Skin of body (tissue), 2 donors: ENCODE data around the gene FRAS1. TPM values are rescaled to one million over a fixed set of nuclear protein-coding genes. Genes with fewer than 3 reads are reported as not detected.
"Not testable (repeated sequence)": the region's sequence is repeated elsewhere in the genome, so short reads cannot be mapped to it uniquely, and the experiment has no call there.

ENCODE experiments used
- DNase-seq: peaks from one replicate; lab custom pipeline; 2025; lab: John Stamatoyannopoulos, UW
- total RNA-seq: library from RNA; depleted of rRNA; stranded (reverse); fragments of >200 nt; gene quantifications from one replicate; pipeline ENCODE4 v1.2.3, GENCODE V29; 2014

FRAS1 gene
- total RNA-seq, 1 donor from 2014 or later, result 15.2 TPM

DNA sequence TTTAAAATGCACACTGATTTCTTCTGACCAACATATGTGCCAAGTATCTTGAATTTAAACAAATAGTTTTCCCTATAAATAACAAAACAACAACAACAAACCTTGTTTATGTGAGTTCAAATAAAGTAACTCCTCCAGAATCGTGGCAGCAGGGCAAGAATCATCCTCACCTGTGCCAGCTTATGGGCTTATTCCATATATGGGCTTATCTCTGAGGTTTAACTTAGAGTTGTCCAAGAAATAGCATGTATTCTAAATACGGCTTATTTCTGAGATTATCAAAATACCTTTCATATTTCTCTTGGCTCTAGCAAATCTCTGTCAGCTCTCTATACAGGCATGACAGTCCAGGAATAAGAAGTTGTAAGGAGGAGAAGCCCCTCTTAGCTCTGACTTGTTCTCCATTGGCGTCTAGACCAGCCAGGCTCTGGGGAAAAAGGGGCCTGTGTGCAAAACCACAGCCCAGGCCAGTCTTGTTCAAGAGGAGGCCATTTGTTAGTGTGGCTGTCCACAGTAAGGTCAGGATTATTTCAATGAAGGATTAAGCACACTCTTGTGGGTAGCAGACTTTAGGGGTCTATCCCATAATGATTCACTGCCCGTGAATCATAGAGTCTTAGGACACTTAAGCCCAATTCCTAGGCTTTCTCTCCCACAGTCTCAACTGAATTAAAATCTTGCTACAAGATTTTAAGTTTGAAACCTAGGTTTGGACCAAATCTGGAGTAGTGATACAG is 63.2 kb downstream of the FRAS1 start:
- DNase-seq, result no peak

DNA sequence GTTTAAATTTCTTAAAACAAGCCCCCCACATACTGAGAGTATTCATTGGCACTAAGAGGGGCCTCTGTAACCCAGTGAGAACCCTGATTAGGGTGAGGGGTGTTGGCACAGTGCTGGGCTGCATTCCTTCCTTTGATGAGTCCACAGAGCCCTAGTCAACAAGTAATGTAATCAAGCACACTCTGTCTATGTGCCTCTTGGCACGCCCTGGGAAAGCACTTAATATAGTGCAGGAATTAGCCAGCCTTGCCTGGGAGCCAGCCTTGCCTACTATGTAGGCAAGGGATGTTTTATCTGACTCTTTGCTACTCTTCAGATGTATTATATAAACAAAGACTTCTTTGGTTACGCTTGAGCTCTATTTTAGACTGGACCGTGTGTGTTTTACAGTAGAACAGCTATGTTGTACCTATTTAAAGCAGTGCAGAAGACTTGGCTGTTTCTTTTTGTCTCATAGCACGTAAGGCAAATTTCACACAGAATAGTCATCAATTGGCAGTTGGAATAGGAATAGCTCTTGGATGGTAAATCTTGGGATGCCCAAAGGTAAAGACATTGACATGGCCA is 64.3 kb downstream of the FRAS1 start:
- DNase-seq, result no peak

DNA sequence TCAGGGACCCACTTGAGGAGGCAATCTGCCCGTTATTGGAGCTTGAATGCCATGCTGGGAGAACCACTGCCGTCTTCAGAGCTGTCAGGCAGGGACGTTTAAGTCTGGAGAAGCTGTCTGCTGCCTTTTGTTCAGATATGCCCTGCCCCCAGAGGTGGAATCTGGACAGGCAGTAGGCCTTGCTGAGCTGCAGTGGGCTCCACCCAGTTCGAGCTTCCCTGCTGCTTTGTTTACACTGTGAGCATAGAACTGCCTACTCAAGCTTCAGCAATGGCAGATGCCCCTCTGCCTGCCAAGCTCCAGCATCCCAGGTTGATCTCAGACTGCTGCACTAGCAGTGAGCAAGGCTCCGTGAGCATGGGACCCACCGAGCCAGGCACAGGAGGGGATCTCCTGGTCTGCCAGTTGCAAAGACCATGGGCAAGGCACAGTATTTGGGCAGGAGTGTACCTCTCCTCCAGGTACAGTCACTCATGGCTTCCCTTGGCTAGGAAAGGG is 68.8 kb downstream of the FRAS1 start:
- DNase-seq, result not testable (repeated sequence)

DNA sequence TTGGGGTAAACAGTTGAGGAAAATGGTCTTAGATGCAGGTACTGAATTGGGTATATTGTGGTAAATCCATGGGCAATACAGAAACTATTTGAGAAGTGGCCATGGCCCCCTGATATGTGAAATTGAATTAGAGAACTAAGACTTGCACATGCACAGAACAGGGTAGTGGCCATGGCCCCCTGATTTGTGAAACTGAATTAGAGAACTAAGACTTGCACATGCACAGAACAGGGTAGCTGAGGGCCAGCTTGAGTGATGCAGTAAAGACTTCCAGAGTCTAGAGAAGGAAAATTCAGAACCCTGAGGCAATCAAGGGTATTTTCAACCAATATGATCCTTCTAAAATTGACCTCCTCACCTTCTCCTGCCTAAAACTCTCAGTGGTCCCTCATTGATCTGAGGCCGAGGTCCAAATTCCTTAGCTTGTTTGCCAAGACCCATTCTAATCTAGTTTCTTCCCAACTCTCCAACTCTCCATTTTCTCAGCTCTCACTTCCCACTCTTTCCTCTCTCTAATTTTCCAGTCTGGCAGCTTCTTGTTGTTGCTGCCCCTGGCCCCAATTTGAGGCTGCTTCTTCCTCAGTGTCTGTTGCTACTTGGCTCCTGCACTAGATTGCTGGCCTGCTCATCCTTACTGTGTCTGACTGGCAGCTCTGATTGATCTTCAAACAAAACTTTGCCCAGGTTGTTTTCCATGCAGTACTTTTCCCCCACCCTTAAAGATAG is 72.4 kb downstream of the FRAS1 start:
- no peak for DNase-seq

DNA sequence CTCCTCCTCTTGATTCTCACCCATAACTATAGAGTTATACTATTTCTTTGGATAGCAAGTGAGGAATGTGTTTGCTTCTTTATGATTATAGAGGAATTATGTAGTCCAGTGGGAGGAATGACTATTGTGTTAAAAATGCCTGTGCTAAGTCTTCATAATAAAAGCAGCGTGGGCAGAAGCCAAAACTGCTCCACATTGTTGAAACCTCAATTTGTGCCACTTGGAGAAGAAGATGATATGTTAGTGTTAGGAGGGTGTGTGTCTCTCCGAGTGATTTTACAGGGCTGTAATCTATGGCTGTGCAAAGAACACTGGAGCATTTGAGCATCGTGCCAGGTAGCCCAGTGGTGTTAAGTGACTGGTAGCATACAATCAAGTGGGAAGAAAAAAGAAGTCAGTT is 74.3 kb downstream of the FRAS1 start:
- no peak for DNase-seq

DNA sequence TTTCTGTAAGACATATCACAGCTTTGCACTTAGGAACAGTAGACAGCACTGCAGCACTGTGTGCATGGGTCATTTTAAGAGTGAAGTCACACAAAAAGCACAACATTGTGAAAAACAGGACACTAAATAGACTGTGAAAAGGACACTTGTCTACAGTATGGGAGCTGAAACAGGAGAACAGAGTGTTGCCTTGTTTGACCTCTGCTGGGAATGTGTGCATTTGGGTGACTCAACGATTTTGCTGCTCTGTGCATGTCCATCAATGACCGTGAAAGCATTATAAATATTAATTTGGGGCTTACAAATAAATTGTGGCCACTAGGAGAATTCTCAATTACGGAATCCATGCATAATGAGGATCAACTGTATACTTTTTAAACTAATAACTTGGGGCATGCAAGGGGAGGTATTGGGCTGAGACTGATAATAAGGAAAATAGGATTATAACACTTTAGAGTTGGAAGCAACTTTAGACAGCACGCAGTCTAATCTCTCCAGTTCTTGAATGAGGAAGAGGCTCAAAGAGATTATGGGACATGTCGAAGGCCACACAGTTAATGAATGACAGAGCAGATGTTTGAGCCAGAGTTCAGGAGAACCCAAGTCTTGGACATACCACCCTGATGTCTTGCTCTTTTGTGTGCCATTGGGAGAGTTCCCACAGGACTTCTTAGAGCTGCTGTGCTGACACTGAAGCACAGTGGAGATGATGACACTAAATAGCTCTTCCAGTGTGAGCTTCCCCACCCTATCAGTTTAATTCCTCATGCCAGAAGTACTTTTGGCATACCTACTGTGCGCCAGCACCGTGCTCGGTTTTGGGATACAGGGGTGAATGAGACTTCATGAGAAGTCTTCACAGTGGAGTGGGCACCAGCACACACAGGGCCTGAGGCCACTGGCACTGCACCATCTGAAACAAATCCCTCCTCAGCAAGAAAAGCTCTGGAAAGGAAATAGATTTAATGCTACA is 79.3 kb downstream of the FRAS1 start:
- no peak for DNase-seq

DNA sequence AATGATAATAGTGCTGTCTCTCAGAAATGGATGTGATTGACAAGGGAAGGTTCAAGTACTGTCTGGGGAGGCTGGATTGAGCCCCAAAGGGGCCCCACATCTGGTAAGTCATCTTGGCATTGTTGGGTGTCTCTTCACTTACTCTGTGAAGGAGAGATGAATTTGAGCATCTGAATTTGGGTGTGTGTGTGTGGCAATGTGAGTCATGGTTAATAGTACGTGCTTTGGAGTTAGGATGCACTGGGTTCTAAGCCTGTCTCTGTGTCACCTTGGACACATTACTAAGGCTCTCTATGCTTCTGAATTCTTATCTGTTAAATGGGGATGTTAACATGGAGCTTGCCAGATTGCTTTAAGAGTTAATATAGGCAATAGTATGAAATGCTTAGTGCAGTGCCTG is 80.4 kb downstream of the FRAS1 start:
- DNase-seq, result no peak

DNA sequence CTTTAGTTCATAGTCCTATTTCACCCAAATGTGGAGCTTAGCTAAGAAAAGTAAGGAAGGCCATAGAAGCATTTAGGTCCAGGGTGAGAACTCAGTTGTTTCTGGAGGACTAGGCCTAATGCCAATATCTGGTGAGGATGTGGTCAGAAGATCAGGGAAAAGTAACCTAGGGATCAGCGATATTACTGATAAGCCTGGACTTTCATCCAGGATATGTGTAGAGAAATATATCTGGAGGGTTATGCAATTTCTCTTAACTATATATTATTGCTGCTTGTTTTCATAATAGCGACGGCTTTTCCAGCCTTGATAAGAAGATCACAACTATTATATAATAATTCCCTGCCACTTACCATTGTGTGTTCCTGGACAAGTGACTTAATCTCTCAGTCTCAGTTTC is 81.1 kb downstream of the FRAS1 start:
- DNase-seq, result no peak

DNA sequence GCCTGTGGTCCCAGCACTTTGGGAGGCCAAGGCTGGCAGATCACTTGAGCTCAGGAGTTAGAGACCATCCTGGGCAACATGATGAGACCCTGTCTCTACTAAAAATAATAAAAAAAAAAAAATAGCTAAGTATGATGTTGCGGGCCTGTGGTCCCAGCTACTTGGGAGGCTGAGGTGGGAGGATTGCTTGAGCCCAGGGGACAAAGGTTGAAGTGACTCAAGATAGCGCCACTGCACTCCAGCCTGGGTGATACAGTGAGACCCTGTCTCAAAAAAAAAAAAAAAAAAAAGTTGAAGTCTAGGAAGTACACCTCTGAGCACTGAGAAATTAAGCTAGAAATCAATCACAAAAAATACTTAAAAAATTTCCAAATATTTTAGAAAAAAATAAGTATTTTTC is 86.5 kb downstream of the FRAS1 start:
- DNase-seq, result no peak

DNA sequence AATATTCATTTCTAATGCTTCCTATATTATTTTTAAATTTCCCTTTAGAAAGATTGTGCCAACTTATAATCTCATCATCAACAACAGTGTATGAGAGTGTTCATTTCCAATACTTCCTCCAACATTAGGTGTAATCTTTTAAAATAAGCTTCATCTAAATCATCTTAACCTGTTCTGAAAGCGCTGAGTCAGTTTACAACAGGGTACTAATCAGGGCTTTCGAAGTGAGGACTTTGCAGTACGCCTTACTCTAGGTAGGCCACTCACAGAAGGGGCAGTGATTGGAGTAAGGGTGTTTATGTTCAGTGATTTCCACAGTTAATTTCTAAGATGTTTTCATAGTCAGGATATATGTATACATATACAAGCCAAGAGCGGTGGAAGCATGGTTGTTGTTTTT is 87.9 kb downstream of the FRAS1 start:
- DNase-seq, result no peak

DNA sequence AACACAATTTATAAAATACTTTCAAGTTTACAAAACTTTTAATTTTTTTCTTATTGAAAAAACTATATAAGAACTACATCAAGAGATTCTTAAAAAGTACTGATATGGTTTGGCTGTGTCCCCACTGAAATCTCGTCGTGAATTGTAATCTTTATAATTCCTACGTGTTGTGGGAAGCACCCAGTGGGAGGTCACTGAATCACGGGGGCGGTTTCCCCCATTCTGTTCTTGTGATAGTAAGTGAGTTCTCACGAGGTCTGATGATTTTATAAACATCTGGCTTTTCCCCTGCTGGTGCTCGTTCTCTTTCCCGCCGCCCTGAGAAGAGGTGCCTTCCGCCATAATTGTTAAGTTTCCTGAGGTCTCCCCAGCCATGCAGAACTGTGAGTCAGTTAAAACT is 88.5 kb downstream of the FRAS1 start:
- no peak for DNase-seq

DNA sequence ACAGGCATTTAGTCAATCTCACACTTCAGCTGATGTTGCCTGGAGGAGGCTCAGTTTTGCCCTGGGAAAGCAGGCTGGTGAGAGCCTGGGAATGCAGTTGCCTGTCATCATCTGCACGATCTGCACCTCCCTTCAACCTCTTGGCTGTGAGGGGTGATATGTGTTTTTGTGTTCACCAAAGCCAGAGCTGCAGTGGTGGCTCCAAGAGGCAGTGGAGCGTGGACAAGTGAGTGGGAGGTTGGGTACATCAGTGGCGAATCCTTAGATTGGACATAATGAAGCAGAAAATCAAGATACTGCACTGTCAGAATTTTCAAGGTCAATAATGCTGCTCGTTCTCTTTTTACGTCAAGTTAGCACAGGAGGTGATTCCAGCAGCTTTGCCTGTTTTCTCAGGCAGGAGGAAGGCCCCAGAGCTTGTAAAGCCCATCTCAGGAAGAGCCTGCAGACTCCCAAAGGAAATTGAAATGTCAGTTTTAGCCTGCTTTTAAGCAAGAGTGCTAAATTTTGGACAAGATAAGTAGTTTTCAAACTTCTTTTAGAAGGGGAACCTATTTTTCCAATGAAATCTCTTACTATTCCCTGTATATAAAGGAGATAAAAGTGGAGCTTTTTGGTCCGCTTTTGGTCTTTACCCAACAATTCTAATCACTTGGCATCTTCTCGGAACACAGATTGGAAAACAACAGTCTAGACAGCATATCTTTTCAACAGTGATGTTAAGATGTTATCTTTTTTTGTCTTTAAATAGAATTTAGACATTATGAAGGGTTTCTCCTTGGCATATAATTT is 92.8 kb downstream of the FRAS1 start:
- DNase-seq, result no peak

DNA sequence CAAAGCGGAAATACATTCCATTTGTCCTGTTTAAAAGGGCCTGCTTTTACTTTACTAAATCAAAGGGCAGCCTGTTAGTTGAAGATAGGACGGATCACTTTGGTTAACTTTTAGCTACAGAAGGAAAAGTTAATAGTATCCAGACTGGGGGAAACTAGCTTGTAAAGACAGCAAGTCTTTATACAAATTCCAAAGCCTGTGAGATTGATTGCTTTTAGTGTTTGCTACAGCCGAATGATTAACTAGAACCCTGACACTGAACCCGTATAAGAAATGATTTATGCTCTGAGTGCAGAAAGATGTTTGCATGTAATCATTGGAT is 93.4 kb downstream of the FRAS1 start:
- DNase-seq, result no peak

DNA sequence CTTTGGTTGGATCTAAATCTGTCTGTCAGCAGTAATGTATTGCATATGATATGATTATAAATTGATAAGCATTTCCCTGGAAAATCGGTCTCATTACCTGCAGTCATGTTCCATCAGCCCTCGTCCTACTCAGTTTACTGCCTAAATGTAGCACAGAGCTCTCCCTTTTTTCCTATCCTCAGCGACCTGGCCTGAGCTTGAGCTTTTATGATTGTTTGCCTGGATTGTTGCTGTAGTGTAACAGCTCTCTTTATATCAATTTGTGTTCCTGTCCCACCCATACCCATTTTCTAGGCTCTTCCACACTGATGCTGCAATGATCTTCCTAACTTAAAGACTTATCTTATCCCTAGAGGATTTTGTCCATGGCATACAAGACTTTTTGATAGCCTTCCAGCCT is 95.7 kb downstream of the FRAS1 start:
- DNase-seq, result no peak

DNA sequence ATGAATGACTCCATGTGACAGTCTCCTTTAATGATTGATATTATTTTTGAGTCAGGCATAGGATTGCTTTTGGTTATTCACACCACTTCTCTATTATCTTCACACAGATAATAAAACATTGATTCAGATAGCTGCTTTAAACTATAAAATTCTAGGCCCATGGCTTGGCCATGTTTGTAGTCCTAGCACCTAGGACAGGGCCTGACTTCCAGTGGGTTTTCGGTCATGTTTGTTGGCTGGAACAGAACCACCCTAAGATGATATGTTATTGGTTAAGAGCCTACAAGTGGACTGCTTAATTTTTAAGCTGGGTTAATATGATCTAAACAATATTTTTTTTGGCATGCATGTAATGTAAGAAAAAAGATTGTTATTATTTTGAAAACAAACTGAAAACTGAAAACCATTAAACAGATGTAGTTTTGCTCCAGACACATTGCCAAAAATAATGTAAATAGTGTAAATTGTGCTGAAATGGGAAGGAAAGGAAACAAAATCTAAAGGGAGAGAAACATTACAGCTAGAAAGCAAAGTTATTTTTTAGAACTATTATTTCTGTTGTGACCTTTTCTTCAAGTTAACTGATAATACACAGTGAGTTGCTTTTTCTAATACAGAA is 98.0 kb downstream of the FRAS1 start:
- no peak for DNase-seq

DNA sequence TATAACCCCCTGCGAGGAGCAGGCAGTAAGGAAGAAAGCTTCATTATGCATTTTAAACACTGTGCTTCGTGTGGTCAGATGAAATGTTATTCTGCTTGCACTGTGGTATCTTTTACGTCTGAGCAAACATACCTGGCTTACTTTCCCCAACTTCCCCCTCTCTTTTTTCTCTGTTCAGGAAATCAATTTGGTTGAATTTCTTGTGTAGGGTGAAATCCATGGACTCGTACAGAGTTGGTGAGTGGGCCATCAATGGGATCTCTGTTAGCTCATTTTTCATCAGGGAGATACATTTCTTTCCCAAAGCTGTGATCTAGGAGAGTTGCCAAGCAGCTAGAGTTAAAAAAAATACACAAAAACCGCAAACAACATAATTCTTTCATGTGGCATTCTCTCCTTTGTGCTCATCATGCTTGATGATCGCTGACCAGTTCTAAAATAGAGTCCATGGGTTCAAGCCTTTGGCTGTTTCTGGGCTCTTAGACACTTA is 98.5 kb downstream of the FRAS1 start:
- DNase-seq, result no peak

DNA sequence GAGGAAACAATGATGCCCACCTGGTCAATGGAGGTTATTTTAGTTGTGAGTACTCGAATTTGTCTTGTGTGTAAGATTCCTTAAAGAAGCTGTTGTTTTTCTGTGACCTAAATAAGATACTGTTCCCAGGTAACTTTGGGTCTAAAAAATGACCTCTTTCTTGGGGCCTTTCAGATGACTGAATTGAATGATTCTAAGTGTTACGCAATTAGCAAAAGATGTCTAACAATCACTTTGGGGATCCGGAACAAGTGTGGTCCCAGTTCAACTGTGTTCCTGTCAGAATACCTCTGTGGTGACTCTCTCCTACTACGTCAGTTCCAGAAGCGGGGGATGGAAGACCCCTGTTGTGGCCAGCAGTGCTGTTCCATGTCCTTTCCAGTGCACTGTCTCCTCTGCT is 99.4 kb downstream of the FRAS1 start:
- no peak for DNase-seq

DNA sequence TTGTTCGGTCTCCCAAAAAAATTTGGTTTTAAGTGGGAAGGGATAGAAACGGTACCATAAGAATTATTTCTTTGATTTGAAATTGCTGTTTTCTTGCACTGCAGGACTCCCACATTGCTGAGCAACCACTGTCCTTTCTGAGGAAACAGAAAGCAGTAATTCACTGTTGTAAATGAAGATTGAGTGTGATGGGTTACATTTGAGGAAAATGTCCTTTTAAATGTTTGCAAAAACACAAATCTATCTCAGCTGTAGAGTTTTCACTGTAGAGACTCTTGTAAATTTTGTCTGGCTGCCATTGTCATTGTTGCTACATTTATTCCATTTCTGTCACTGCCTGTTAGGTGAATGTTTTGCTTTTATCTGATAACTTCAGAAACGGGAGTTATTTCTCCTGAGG is 105.2 kb downstream of the FRAS1 start:
- no peak for DNase-seq

DNA sequence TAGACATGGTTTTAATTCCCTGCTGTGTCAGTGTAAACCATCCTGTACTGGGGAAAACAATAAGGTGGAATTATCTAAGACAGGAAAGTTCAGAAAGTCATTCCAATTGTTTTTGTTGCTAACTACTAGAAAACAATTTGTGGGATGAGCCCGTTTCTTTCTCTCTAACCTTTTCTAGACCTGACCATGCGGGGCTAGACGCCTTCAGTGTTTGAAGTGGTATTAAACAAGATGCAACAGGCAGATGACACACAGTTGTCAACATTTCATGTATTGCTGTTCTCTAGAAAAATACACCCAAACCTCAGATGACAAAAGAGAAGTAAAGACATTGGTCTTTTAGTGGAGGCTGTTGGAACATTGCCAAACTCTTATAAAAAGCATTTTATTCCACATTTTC is 105.7 kb downstream of the FRAS1 start:
- DNase-seq, result no peak

DNA sequence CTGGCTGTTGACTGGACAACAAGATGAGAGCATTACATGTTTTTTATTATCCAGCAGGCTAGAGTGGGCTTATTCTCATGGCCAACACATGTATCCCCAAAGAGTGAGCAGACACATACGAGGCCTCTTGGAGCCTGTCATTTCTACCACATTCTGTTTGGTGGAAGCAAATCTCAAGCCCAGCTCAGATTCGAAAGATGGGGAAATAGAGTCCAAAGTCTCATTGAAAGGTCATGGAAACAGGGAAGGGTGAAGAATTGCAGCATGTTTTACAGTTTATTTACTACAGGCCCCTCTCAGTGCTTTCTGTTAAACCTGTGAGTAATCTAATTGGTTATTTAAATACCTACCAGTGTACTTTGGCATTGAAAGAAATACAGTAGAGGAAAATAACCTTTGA is 108.6 kb downstream of the FRAS1 start:
- no peak for DNase-seq
